CMK (cell line): ENCODE measurements around the gene CDT1.
"Not testable (repeated sequence)": the region's sequence is repeated elsewhere in the genome, so short reads cannot be mapped to it uniquely, and the experiment has no call there.

Experiments
- DNase-seq: peaks from one replicate; pipeline ENCODE4 v3.0.0-alpha.2; 2010; ENCODE audit warnings: low read depth

The CDT1 gene

DNA sequence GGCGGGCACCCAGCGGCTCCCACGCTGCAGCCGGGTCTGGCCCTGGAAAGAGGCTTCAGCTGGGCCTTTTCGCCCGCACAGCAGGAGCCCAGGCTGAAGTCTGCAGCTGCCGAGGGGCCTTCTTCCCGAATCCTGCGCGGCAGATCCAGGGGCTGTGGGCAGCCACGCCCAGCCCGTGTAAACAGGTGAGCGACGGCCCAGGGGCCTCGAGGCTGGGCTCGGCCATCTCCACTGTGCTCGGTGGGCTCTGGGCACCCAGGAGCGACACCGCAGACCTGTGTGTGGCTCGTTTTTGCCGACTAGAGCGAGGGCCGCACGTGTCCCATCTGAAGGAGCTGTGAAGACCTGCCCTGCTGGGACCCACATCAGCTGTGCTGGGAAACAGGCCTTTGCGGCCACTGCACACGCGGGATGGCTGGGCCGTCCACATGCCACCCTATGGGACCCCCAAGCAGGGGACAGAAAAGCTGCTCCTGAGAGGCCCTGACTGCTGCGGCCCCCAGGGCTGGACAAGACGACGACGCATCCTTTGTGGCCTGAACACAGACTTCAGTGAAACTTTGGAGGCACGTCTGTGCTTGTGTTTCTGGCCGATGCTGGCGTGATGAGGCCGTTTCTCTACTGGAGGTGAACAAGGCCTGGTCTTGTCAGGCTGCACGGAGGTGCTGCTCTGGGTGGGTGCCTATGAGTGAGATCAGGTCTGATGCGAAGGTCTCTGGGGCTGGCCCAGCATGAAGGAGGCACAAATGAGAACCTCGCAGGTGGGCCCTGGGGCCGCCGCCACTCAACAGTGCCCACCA, 13.3 kb downstream of the CDT1 start:
- DNase-seq, result no peak

GRCh38 chr16:88817785-88818574, 14.4 kb downstream of the CDT1 start:
- no peak for DNase-seq

DNA sequence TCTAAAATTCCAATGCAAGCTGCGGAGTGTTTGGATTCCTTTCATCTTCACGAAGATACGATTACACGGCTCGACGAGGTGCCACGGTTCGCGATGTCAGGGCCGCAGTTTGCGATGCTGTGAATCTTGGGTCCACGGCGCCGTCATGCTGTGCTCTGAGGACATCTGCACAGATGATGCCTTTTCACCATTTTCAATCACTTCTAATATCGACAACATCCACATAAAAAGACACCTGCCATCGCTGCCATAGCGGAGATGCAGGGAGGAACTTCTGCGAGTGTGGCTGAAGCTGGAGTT, 14.9 kb downstream of the CDT1 start:
- DNase-seq, result no peak

- DNase-seq, result no peak
These were observed 15.5 kb downstream of the CDT1 start for GRCh38 chr16:88819126-88819525.

DNA sequence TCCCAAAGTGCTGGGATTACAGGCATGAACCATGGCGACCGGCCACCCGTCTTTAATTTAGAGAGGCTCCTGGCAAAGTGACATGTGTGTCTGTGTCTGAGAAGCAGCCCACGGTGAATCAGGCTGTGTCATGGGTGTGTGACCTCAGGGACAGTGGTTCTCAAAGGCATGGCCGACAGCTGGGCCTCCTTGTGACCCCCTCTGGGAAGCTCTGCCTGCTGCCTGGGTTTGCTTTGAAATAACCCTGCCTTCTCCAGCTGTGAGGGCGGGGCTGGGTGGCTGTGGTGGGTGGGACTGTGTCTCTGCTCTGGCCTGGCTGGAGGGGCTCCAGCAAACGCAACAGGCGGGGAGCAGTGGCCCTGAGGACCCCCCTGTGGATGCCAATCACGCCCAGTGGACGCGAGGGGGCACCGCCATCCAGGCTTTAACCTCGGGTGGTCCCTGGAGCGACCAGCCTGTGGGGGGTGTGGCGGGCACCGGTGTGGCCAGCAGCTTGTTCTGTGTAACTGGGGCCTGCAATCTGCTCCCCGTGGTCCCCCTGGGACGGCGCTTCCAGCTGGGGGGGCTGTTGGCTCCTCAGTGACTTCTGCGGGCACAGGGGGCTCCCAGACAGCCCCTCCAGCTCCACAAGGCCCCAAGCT, 16.9 kb downstream of the CDT1 start:
- no peak for DNase-seq

GRCh38 chr16:88821168-88821850, 17.7 kb downstream of the CDT1 start:
- DNase-seq, result no peak

- no peak for DNase-seq
These were observed 18.9 kb downstream of the CDT1 start for GRCh38 chr16:88822281-88823040.

DNA sequence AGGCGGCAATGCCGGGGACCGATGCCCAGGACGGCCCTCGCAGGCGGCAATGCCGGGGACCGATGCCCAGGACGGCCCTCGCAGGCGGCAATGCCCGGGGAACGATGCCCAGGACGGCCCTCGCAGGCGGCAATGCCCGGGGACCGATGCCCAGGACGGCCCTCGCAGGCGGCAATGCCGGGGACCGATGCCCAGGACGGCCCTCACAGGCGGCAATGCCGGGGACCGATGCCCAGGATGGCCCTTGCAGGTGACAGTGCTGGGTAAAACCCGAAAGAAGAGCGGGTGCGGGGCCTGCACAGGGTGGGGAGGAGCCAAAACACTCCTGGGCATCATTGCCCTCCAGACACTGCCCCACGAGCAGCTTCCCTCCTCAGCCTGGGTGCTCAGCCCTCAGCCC, 20.1 kb downstream of the CDT1 start:
- DNase-seq, result not testable (repeated sequence)

- DNase-seq, result no peak
These were observed 20.9 kb downstream of the CDT1 start for GRCh38 chr16:88824256-88825077.

DNA sequence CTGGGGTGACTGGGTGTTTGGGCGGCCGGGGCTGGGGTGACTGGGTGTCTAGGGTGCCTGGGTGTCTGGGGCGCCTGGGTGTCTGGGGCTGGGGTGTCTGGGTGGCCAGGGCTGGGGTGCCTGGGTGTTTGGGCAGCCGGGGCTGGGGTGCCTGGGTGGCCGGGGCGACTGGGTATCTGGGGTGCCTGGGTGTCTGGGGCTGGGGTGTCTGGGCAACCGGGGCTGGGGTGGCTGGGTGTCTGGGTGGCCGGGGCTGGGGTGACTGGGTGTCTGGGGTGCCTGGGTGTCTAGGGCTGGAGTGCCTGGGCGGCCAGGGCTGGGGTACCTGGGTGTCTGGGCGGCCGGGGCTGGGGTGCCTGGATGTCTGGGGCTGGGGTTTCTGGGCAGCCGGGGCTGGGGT, 21.6 kb downstream of the CDT1 start:
- DNase-seq, result no peak

DNA sequence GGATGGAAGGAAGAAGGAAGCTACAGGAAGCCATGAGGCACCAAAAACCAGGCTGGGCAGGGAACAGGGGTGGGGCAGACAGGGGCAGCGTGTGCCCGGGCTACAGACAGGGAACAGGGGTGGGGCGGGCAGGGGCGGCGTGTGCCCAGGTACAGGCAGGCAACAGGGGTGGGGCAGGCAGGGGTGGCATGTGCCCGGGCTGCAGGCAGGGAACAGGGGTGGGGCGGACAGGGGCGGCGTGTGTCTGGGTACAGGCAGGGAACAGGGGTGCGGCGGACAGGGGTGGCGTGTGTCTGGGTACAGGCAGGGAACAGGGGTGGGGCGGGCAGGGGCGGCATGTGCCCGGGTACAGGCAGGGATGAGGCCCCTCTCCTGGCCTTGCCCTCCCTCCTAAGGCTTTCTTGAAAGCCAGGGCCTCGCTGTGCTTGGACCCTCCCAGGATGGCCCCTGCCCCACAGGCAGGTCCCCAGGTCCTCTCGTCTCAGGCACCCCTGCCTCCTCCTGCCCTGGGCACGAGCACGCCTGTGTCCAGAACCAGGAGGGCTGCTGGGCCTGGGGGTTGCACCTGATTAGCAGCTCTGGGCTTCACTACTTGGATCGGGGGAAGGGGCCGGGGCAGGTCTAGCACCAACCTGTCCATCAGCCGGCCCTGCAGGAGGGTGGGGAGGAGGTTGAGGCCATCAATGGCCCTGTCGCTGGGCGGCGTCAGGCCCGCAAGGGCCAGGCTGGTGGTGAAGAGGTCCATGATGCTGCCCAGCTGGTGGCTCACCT, 22.7 kb downstream of the CDT1 start:
- no peak for DNase-seq

DNA sequence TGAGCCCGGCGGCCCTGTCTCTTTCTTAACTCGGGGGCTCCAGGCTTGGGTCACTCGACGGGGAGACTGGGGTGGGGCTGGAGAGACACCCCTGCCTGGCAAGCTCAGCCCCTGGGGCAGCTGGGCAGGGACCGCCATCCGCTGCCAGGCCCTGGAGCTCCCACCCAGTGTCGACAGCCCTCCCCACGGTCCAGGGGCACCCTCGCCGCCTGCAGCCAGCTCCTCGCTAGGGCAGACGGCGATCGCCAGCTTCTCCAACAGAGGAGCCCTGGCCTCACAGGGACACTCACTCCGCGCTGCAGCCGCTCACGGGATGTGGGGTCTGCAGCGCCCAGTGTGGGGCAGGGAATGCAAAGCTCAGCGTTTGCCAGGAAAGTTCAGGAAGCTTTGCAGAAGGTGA, 24.1 kb downstream of the CDT1 start:
- DNase-seq, result no peak

GRCh38 chr16:88828711-88829110, 25.1 kb downstream of the CDT1 start:
- no peak for DNase-seq

DNA sequence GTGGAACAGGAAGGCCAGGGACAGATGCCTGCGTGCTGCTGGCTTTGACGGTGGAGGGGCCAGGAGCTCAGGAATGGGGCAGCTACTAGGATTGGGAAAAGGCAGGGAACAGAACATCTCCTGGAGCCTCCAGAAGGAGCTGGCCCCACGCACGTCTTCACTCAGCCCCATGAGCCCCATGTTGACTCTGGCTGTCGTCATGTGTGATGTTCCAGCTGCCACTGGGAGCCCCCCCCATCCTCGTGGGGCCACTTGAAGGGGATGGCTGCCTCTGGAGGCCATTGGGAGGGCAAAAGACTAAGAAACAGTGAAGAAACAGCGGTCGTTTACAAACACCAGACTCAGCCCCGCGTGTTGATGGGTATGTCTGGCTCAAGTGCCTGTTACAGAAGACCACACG, 26.7 kb downstream of the CDT1 start:
- DNase-seq, result no peak

DNA sequence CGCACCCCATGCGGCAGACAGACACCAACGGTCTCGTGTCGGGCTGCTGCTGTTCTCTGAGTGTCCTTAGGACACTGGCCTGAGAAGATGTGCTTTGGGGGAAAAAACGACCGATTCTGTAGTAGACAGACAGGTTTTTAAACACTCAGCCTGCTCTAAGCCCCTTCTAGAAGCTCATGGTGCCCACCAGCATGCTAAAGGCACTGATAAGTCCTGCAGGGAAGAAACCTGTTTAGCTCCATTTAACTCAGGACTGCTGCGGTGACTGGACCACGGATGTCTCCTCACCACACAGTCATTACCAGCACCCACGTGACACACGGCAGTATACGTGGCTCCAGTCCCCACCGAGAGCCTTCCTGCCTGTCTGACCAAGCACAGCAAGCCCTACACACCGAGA, 27.2 kb downstream of the CDT1 start:
- DNase-seq, result no peak

DNA sequence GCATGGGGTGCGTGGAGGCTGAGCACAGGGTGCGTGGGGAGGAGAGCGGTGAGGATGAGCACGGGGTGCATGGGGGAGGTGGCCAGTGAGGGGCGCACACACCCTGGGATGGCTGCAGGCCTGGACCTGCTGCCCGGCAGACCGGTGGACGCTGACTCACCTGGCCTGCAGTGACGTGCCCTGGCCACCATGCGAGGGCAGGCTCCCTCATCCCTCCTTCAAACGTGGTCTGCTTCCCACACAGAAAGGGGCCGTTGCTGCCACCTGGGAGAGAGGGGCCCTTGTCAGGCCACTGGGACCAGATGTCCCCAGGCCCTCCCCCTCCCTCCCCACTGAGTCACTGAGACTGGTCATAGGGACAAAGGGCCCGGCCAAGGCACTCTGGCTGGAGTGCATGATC, 28.2 kb downstream of the CDT1 start:
- no peak for DNase-seq

DNA sequence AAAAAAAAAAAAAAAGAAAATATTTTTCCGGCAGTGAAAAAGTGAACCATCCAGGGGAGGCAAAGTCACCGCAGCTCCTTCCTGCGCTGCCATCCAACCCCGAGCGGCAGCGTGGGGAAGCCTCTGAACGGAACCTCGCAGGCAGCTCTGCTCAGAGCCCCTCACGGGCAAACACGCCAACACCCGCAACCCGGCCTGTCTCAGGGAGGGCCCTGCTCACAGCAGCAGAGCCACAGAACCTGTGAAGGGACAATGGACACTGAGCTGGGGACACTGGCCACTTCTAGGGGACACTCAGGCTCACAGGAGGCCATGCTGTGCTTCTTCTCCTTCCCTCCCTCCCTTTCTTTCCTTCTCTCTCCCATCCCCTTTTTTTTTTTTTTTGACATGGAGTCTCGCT, 29.5 kb downstream of the CDT1 start:
- no peak for DNase-seq

DNA sequence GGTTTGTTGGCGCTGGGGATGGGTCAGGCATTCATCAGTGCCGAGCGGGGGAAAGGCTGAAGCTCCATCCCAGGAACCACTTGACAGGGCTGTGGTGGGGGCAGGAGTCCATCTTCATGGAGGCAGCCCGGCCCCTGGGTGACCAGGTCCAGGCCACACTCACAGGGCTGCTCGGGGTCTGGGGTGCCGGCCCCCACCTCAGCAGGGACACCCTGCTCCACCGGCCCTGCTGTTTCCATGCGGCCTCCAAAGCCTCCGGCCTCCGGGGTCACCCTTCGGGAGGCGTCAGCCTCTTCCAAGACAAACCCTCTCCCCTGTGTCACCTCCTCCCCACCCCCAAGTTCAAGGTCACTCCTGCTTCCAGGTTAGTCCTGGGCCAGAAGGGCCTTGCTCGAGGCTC, 31.1 kb downstream of the CDT1 start:
- DNase-seq, result no peak

DNA sequence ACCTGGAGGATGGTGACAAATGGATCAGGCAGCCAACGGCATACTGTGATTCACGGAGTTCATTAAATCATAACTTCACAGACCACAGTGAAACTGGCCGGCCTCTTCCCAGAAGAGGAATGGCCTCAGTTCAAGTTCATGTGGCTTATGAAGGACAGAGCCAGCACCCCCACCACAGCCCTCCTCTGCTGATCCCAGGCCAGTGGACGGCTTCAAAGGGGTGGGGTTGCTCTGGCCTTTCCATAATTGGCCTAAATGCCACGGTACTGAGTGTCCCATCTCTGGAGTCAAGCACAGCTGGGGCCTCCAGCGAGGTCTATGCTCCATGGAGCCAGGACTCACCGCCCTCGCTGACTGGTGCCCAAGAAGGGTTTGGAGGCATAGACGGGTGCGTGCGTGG, 31.8 kb downstream of the CDT1 start:
- no peak for DNase-seq

DNA sequence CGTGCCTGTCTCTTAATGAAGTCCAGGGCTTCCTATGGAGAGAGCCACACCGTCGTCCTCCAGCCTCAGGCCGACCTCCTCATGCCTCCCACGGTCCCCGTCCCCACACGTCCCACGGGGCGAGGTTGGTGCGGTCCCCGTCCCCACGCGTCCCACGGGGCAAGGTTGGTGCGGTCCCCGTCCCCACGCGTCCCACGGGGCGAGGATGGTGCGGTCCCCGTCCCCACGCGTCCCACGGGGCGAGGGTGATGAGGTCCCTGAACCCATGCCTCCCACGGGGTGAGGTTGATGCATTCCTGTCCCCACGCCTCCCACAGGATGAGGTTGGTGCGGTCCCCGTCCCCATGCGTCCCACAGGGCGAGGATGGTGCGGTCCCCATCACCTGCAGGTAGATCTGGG, 32.2 kb downstream of the CDT1 start:
- no peak for DNase-seq
